PFSK-1 (cell line): ENCODE measurements around the gene ALDH18A1.

Source experiments
- FOXP2 ChIP-seq: optimal IDR thresholded peaks from 2 replicates; pipeline ENCODE3; 2011; ENCODE audit warnings: borderline replicate concordance, control low read depth, inconsistent platforms; ENCODE audit not compliant: insufficient read depth; ENCODE audit errors: extremely low read length, extremely low read depth
- POLR2AphosphoS5 ChIP-seq: IDR thresholded peaks from 2 replicates; pipeline ENCODE4 v1.6.1; 2012; ENCODE audit warnings: low read depth, mild to moderate bottlenecking, control low read depth, low read length, moderate library complexity
- SIN3A ChIP-seq: IDR thresholded peaks from 2 replicates; pipeline ENCODE4 v1.6.1; 2012; ENCODE audit warnings: mild to moderate bottlenecking, low read length, moderate library complexity, borderline replicate concordance; ENCODE audit not compliant: insufficient read depth
- TAF1 ChIP-seq: IDR thresholded peaks from 2 replicates; pipeline ENCODE4 v1.6.1; 2012; ENCODE audit warnings: low read length, control low read depth, borderline replicate concordance; ENCODE audit not compliant: insufficient read depth
- TF ChIP-seq, protein P1 (sequence below), 2 experiments: IDR thresholded peaks; 2 replicates each; pipeline versions ENCODE4 v1.6.1 to v1.8.0; 2011 to 2012; ENCODE audit warnings: low read depth in 2 of 2, low read length in 2 of 2, control low read depth in 1 of 2, inconsistent platforms in 1 of 2, mild to moderate bottlenecking in 1 of 2, moderate library complexity in 1 of 2; ENCODE audit not compliant: insufficient read depth in 1 of 2

The ALDH18A1 gene

GRCh38 chr10:95660283-95660682 lies 3.8 kb upstream of the ALDH18A1 start:
- TF ChIP-seq FOXP2: no peak
- no peak for TF ChIP-seq POLR2AphosphoS5
- TF ChIP-seq TAF1: no peak
- TF ChIP-seq SIN3A: no peak
- TF ChIP-seq, protein P1, sequence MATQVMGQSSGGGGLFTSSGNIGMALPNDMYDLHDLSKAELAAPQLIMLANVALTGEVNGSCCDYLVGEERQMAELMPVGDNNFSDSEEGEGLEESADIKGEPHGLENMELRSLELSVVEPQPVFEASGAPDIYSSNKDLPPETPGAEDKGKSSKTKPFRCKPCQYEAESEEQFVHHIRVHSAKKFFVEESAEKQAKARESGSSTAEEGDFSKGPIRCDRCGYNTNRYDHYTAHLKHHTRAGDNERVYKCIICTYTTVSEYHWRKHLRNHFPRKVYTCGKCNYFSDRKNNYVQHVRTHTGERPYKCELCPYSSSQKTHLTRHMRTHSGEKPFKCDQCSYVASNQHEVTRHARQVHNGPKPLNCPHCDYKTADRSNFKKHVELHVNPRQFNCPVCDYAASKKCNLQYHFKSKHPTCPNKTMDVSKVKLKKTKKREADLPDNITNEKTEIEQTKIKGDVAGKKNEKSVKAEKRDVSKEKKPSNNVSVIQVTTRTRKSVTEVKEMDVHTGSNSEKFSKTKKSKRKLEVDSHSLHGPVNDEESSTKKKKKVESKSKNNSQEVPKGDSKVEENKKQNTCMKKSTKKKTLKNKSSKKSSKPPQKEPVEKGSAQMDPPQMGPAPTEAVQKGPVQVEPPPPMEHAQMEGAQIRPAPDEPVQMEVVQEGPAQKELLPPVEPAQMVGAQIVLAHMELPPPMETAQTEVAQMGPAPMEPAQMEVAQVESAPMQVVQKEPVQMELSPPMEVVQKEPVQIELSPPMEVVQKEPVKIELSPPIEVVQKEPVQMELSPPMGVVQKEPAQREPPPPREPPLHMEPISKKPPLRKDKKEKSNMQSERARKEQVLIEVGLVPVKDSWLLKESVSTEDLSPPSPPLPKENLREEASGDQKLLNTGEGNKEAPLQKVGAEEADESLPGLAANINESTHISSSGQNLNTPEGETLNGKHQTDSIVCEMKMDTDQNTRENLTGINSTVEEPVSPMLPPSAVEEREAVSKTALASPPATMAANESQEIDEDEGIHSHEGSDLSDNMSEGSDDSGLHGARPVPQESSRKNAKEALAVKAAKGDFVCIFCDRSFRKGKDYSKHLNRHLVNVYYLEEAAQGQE (IDR thresholded peaks at IDR 0.05; ENCODE audit: insufficient read depth in 1 of 2, low read depth in 2 of 2, low read length in 2 of 2): no peak

DNA sequence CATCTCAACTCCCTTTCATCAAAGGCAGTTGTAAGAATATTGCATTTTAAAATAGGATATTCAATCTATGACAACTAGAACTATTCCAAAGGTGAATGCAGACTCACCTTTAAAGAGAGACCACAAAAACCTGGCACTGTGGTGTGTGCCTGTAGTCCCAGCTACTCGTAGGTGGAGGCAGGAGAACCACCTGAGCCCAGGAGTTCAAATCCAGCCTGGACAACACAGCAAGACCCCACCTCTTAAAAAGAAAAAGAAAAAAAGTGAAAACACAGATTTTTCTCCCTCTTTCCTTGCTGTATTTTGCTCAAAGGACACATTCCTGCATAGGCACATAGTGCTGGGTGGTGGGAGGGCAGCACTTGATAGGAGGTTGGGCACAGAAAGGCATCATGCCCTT lies 739 bp upstream of the ALDH18A1 start:
- TF ChIP-seq, protein P1 (IDR thresholded peaks at IDR 0.05; ENCODE audit: insufficient read depth in 1 of 2, low read depth in 2 of 2, low read length in 2 of 2): no peak
- TF ChIP-seq SIN3A (no peak), TAF1 (no peak), POLR2AphosphoS5 (no peak), FOXP2 (no peak)

GRCh38 chr10:95655571-95656290 lies 780 bp downstream of the ALDH18A1 start:
- TF ChIP-seq FOXP2: no peak
- TF ChIP-seq, protein P1 (IDR thresholded peaks at IDR 0.05; ENCODE audit: insufficient read depth in 1 of 2, low read depth in 2 of 2, low read length in 2 of 2): no peak
- no peak for TF ChIP-seq TAF1
- no peak for TF ChIP-seq SIN3A
- no peak for TF ChIP-seq POLR2AphosphoS5

DNA sequence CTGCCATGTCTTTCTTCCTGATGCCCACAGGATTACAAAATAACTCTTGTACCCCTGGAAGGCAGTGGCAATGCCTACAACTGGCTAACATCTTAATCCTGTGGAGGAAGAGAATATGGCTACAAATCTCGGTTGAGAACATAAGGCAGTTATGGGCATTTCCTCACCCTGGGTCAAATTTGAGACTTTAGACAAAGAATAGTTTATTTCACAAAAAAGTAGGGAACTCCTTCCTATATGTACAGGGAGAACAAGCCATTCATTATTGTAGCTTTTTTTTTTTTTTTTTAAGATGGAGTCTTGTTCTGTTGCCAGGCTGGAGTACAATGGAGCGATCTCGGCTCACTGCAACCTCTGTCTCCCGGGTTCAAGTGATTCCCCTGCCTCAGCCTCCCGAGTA lies 2.6 kb downstream of the ALDH18A1 start:
- TF ChIP-seq, protein P1 (IDR thresholded peaks at IDR 0.05; ENCODE audit: insufficient read depth in 1 of 2, low read depth in 2 of 2, low read length in 2 of 2): no peak
- TF ChIP-seq FOXP2 (no peak), SIN3A (no peak), TAF1 (no peak), POLR2AphosphoS5 (no peak)
